ENCODE results near the gene CRTC3.

The CRTC3 gene

DNA sequence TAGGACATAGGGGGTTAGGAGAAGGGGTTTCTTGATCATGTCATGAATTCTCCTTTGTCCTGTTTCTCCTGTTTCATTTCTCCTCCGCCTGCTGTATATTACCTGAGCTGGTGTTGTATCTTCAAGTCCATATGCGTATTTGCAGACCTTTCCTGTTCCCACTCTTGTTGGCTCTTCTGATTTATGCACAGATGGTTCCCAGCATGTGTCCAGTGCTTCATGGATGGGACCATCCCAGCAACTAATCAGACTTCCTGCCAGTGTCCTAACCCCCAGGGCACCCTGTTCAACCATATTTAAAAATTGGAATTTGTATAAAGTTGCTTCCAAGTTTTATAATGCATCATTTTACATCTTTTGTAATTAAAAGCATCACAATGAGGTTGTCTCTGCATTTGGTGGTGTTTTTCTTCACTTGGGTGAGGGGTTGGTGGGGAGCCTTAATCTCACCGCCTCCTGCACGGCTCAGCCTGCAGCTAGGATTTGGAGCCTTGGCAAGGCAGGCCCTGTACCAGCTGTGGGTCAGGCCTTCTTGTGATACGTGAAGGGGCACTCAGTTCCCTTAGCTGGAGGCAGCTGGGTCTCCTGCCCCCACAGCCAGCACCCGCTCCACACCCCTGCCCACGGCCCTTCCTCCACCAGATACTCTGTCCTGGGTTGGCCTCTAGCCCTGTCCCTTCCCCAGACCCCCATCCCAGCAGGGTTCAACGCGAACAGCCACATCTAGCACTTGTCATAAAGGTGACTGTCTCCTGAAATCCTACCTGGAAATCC, 115.4 kb downstream of the CRTC3 start:
- H3K9me3 ChIP-seq (ENCODE audit: control insufficient read depth in 1 of 2, low read length in 2 of 2) = no peaks in the 10 kb centered on the region
- H3K4me3 ChIP-seq (ENCODE audit: low read depth in 1 of 2, low read length in 2 of 2) = no peak overlapping the region
- H3K27ac ChIP-seq (ENCODE audit: low read depth, low read length) = no peak overlapping the region
- H3K27me3 ChIP-seq (ENCODE audit: control insufficient read depth in 1 of 2, insufficient read depth in 2 of 2, low read length in 2 of 2) = no peaks in the 10 kb centered on the region
- H3K9ac ChIP-seq (ENCODE audit: low read depth in 1 of 2, low read length in 2 of 2) = peak overlapping the region in 1 of 2 donors; percentile 3
- peaks cover 7 to 13% of the 10 kb centered on the region in 2 donors for H3K4me1 ChIP-seq (ENCODE audit: control insufficient read depth in 1 of 2, insufficient read depth in 2 of 2, low read length in 2 of 2)
- peaks cover 21 to 30% of the 10 kb centered on the region in 2 donors for H3K36me3 ChIP-seq (ENCODE audit: control insufficient read depth in 1 of 2, insufficient read depth in 2 of 2, low read length in 2 of 2)

DNA sequence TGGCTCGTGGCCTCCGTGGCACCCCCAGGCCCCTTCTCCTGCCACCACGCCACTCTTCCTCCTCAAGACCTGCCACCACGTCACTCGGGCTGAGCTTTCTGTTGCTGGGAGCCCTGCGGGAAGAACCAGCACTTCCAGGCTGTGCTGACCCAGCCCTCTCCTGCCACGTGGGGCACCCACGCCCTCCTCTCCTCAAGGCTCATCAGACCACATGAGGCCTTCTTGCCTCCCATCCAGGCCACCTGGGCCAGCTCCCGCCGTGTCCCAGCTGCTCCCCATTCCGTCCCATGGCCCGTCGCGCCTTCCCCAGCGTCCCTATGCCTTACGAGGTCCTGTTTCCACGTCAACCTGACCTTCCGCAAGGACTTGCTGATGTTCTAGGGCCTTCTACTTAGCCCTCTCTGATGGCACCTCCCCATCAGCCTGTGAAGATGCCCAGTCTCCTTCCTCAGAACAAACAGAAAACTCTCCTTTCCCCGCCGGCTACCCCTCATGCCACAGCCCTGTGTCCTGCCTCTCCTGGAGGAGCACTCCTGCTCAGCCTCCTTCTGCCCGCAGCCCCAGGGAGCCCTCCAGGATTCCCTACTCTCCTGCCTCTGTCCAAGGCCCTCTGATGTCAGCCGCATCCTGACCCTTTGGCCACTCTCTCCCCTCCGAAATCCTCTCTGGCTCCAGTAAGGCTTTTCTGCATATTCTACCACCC, 116.3 kb downstream of the CRTC3 start:
- Histone ChIP-seq H3K4me3 (ENCODE audit: low read depth in 1 of 2, low read length in 2 of 2) (no peak overlapping the region), H3K27me3 (ENCODE audit: control insufficient read depth in 1 of 2, insufficient read depth in 2 of 2, low read length in 2 of 2) (no peaks in the 10 kb centered on the region), H3K9me3 (ENCODE audit: control insufficient read depth in 1 of 2, low read length in 2 of 2) (no peaks in the 10 kb centered on the region), H3K9ac (ENCODE audit: low read depth in 1 of 2, low read length in 2 of 2) (peak overlapping the region in 1 of 2 donors; percentile 3), H3K36me3 (ENCODE audit: control insufficient read depth in 1 of 2, insufficient read depth in 2 of 2, low read length in 2 of 2) (peaks cover 17 to 21% of the 10 kb centered on the region in 2 donors), H3K27ac (ENCODE audit: low read depth, low read length) (no peak overlapping the region), H3K4me1 (ENCODE audit: control insufficient read depth in 1 of 2, insufficient read depth in 2 of 2, low read length in 2 of 2) (peaks cover 7 to 8% of the 10 kb centered on the region in 2 donors)

DNA sequence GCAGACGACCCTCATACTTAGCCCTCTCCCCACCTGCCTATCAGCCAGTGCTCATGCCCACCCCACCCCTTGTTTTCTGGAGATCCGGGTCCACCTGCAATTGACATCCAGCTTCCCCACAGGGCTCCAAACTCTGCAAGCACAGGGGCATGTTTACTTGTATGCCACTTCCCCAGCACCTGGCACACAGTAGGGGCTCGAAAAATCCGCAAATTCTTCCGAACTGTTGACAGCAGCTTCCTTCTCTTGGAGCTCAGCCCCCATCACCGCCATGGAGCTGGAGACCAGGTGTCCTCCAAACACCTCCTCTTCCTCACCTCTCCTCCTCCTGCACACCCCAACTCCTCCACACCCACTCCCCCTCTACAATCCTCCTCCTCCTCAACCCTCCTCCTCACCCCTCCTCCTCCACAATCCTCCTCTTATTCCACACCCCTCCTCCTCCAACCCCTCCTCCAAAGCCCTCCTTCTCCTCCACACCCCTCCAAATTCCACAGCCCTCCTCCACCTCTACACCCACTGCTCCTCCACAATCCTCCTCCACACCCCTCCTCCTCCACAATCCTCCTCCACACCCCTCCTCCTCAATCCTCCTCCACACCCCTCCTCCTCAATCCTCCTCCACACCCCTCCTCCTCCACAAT, 117.1 kb downstream of the CRTC3 start:
- peaks cover 7 to 8% of the 10 kb centered on the region in 2 donors for H3K4me1 ChIP-seq (ENCODE audit: control insufficient read depth in 1 of 2, insufficient read depth in 2 of 2, low read length in 2 of 2)
- H3K9ac ChIP-seq (ENCODE audit: low read depth in 1 of 2, low read length in 2 of 2) = no peak overlapping the region
- H3K9me3 ChIP-seq (ENCODE audit: control insufficient read depth in 1 of 2, low read length in 2 of 2) = no peaks in the 10 kb centered on the region
- H3K4me3 ChIP-seq (ENCODE audit: low read depth in 1 of 2, low read length in 2 of 2) = no peak overlapping the region
- peaks cover 16% of the 10 kb centered on the region in 2 donors for H3K36me3 ChIP-seq (ENCODE audit: control insufficient read depth in 1 of 2, insufficient read depth in 2 of 2, low read length in 2 of 2)
- no peaks in the 10 kb centered on the region for H3K27me3 ChIP-seq (ENCODE audit: control insufficient read depth in 1 of 2, insufficient read depth in 2 of 2, low read length in 2 of 2)
- no peak overlapping the region for H3K27ac ChIP-seq (ENCODE audit: low read depth, low read length)

GRCh38 chr15:90647326-90647725, 117.6 kb downstream of the CRTC3 start:
- no peaks in the 10 kb centered on the region for H3K27me3 ChIP-seq (ENCODE audit: control insufficient read depth in 1 of 2, insufficient read depth in 2 of 2, low read length in 2 of 2)
- no peak overlapping the region for H3K9ac ChIP-seq (ENCODE audit: low read depth in 1 of 2, low read length in 2 of 2)
- peaks cover 10 to 11% of the 10 kb centered on the region in 2 donors for H3K36me3 ChIP-seq (ENCODE audit: control insufficient read depth in 1 of 2, insufficient read depth in 2 of 2, low read length in 2 of 2)
- H3K9me3 ChIP-seq (ENCODE audit: control insufficient read depth in 1 of 2, low read length in 2 of 2) = no peaks in the 10 kb centered on the region
- peaks cover 7 to 8% of the 10 kb centered on the region in 2 donors for H3K4me1 ChIP-seq (ENCODE audit: control insufficient read depth in 1 of 2, insufficient read depth in 2 of 2, low read length in 2 of 2)
- no peak overlapping the region for H3K4me3 ChIP-seq (ENCODE audit: low read depth in 1 of 2, low read length in 2 of 2)
- H3K27ac ChIP-seq (ENCODE audit: low read depth, low read length) = no peak overlapping the region

- Histone ChIP-seq H3K9ac (ENCODE audit: low read depth in 1 of 2, low read length in 2 of 2) (peak overlapping the region in 1 of 2 donors; percentile 28), H3K27me3 (ENCODE audit: control insufficient read depth in 1 of 2, insufficient read depth in 2 of 2, low read length in 2 of 2) (no peaks in the 10 kb centered on the region), H3K4me3 (ENCODE audit: low read depth in 1 of 2, low read length in 2 of 2) (peak overlapping the region in 1 of 2 donors; percentile 8), H3K36me3 (ENCODE audit: control insufficient read depth in 1 of 2, insufficient read depth in 2 of 2, low read length in 2 of 2) (peaks cover 0 to under 1% of the 10 kb centered on the region in 2 donors), H3K9me3 (ENCODE audit: control insufficient read depth in 1 of 2, low read length in 2 of 2) (no peaks in the 10 kb centered on the region), H3K27ac (ENCODE audit: low read depth, low read length) (no peak overlapping the region), H3K4me1 (ENCODE audit: control insufficient read depth in 1 of 2, insufficient read depth in 2 of 2, low read length in 2 of 2) (peaks cover 7 to 8% of the 10 kb centered on the region in 2 donors)
Measured at GRCh38 chr15:90648137-90649070, 118.7 kb downstream of the CRTC3 start.

DNA sequence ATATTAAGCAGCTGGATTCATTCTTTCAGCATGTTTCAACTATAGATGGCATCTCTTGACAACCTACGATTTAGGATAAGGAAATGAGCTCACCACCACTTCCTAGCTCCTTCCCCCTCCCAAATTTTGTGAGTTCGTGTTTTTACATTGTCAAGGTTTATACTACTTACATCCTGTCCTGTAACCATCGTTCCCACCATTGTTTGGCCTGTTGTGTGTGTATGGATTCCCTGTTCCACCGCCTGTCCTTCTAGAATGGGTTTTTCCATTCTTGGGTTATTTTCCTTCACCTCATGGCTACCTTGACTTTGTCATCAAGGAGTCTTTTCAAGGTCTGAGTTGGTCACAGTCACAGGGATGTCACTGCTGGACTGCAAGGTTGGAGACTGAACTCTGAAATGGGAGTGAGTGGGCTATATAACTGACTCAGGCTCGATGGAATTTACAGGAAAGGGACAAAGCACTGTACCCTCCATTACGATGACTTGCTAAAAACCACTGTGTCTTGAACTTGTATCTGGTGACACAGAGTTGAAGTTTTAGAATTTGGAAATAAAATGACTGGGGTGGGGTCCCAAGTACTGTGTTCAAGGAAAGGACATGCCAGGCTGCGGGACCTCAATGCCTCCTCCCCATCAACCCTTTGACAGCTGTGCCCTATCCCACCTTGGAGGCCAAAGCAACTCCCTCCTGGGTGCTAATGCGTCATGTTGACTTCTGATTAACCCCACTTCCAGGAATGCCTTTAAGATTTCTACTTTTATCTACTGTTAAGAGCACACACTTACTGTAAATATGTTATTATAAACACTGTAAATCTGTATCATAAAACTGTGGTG, 120.6 kb downstream of the CRTC3 start:
- Histone ChIP-seq H3K27me3 (ENCODE audit: control insufficient read depth in 1 of 2, insufficient read depth in 2 of 2, low read length in 2 of 2) (no peaks in the 10 kb centered on the region), H3K9ac (ENCODE audit: low read depth in 1 of 2, low read length in 2 of 2) (no peak overlapping the region), H3K27ac (ENCODE audit: low read depth, low read length) (no peak overlapping the region), H3K4me1 (ENCODE audit: control insufficient read depth in 1 of 2, insufficient read depth in 2 of 2, low read length in 2 of 2) (peaks cover 7 to 8% of the 10 kb centered on the region in 2 donors), H3K4me3 (ENCODE audit: low read depth in 1 of 2, low read length in 2 of 2) (no peak overlapping the region), H3K9me3 (ENCODE audit: control insufficient read depth in 1 of 2, low read length in 2 of 2) (no peaks in the 10 kb centered on the region), H3K36me3 (ENCODE audit: control insufficient read depth in 1 of 2, insufficient read depth in 2 of 2, low read length in 2 of 2) (no peaks in the 10 kb centered on the region)

- Histone ChIP-seq H3K4me1 (ENCODE audit: control insufficient read depth in 1 of 2, insufficient read depth in 2 of 2, low read length in 2 of 2) (peaks cover 7 to 8% of the 10 kb centered on the region in 2 donors), H3K9me3 (ENCODE audit: control insufficient read depth in 1 of 2, low read length in 2 of 2) (no peaks in the 10 kb centered on the region), H3K36me3 (ENCODE audit: control insufficient read depth in 1 of 2, insufficient read depth in 2 of 2, low read length in 2 of 2) (no peaks in the 10 kb centered on the region), H3K9ac (ENCODE audit: low read depth in 1 of 2, low read length in 2 of 2) (no peak overlapping the region), H3K27ac (ENCODE audit: low read depth, low read length) (no peak overlapping the region), H3K27me3 (ENCODE audit: control insufficient read depth in 1 of 2, insufficient read depth in 2 of 2, low read length in 2 of 2) (no peaks in the 10 kb centered on the region), H3K4me3 (ENCODE audit: low read depth in 1 of 2, low read length in 2 of 2) (no peak overlapping the region)
Measured at GRCh38 chr15:90650956-90651689, 121.4 kb downstream of the CRTC3 start.

DNA sequence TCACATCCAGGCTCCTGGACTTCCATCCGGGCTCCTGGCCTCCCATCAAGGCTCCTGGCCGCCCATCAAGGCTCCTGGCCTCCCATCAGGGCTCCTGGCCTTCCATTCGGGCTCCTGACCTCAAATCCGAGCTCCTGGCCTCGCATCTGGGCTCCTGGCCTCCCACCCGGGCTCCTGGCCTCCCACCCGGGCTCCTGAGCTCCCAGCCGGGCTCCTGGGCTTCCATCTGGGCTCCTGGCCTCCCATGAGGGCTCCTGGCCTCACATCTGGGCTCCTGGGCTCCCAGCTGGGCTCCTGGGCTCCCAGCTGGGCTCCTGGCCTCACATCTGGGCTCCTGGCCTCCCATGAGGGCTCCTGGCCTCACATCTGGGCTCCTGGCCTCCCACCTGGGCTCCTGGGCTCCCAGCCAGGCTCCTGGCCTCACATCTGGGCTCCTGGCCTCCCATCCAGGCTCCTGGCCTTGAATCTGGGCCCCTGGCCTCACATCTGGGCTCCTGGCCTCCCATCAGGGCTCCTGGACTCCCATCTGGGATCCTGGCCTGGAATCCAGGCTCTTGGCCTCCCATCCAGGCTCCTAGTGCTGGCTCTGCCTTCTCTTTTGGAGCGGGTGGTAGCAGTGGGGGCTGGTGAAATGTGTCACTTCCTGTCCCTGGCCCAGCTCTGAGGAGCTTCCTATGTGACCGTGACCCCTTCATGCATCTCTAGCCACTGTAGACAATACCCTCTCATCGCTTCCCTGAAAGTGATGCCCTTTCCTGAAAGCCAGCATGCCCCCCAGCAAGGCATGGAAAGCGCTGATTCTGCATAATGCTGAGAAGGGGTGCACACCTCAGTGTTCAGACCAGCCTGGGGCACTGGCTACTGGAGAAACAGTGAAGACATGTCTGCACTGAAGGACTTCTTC, 124.8 kb downstream of the CRTC3 start:
- no peaks in the 10 kb centered on the region for H3K9me3 ChIP-seq (ENCODE audit: control insufficient read depth in 1 of 2, low read length in 2 of 2)
- H3K4me3 ChIP-seq (ENCODE audit: low read depth in 1 of 2, low read length in 2 of 2) = no peak overlapping the region
- peaks cover 0 to 3% of the 10 kb centered on the region in 2 donors for H3K27me3 ChIP-seq (ENCODE audit: control insufficient read depth in 1 of 2, insufficient read depth in 2 of 2, low read length in 2 of 2)
- H3K36me3 ChIP-seq (ENCODE audit: control insufficient read depth in 1 of 2, insufficient read depth in 2 of 2, low read length in 2 of 2) = no peaks in the 10 kb centered on the region
- no peak overlapping the region for H3K9ac ChIP-seq (ENCODE audit: low read depth in 1 of 2, low read length in 2 of 2)
- H3K27ac ChIP-seq (ENCODE audit: low read depth, low read length) = no peak overlapping the region
- H3K4me1 ChIP-seq (ENCODE audit: control insufficient read depth in 1 of 2, insufficient read depth in 2 of 2, low read length in 2 of 2) = peaks cover 5 to 7% of the 10 kb centered on the region in 2 donors

Measured in duodenal mucosa (tissue), 2 donors.